GM12878 (cell line): ENCODE data around the gene TRPV6.

Source experiments
- BHLHE40 ChIP-seq, 2 experiments: fragments of 450-650 bp in 1 of 2; IDR thresholded peaks; 2 replicates each; pipeline ENCODE4 v1.6.1; 2011 to 2017; ENCODE audit warnings: low read depth in 2 of 2, borderline replicate concordance in 1 of 2, improper control_type of control experiment in 1 of 2, low read length in 1 of 2, mild to moderate bottlenecking in 1 of 2
- CBX3 ChIP-seq: fragments of 200-600 bp; sonication (generic); IDR thresholded peaks from 2 replicates; pipeline ENCODE4 v1.6.1; 2016; ENCODE audit warnings: low read depth, borderline replicate concordance
- EP300 ChIP-seq, 2 experiments: fragments of 150-350 bp in 1 of 2; IDR thresholded peaks; 2 replicates each; pipeline ENCODE4 v1.6.1; 2011 to 2012; ENCODE audit warnings: low read depth in 2 of 2, low read length in 2 of 2, borderline replicate concordance in 1 of 2, improper control_type of control experiment in 1 of 2, inconsistent platforms in 1 of 2; ENCODE audit not compliant: control insufficient read depth in 1 of 2
- EZH2 ChIP-seq: IDR thresholded peaks from 2 replicates; pipeline ENCODE4 v1.6.1; 2012; ENCODE audit warnings: low read depth, mild to moderate bottlenecking, control low read depth, inconsistent platforms, low read length, borderline replicate concordance; ENCODE audit not compliant: control insufficient read depth
- POLR2A ChIP-seq: IDR thresholded peaks from 2 replicates; pipeline ENCODE4 v1.6.1; 2011; ENCODE audit warnings: low read depth, mild to moderate bottlenecking, low read length
- POLR2AphosphoS5 ChIP-seq: IDR thresholded peaks from 2 replicates; pipeline ENCODE4 v1.6.1; 2011; ENCODE audit warnings: mild to moderate bottlenecking, low read length, inconsistent platforms
- SMC3 ChIP-seq: IDR thresholded peaks from 2 replicates; pipeline ENCODE4 v1.6.1; 2011; ENCODE audit warnings: low read length, improper control_type of control experiment, borderline replicate concordance
- SP1 ChIP-seq: IDR thresholded peaks from one replicate; pipeline ENCODE4 v1.6.1; 2011; ENCODE audit warnings: low read depth, low read length
- TAF1 ChIP-seq: IDR thresholded peaks from 2 replicates; pipeline ENCODE4 v1.6.1; 2011; ENCODE audit warnings: mild to moderate bottlenecking, low read depth, low read length, borderline replicate concordance
- TCF7 ChIP-seq: IDR thresholded peaks from 2 replicates; pipeline ENCODE4 v1.6.1; 2014; ENCODE audit warnings: antibody characterized with exemption, borderline replicate concordance
- YY1 ChIP-seq: IDR thresholded peaks from 2 replicates; pipeline ENCODE4 v1.6.1; 2011; ENCODE audit warnings: low read depth, mild to moderate bottlenecking, low read length
- TF ChIP-seq, protein P1 (sequence below): IDR thresholded peaks from 2 replicates; pipeline ENCODE4 v1.6.1; 2011; ENCODE audit warnings: mild to moderate bottlenecking, low read depth, low read length, moderate library complexity; ENCODE audit not compliant: insufficient replicate concordance
- TF ChIP-seq, protein P2 (sequence below): IDR thresholded peaks from 2 replicates; pipeline ENCODE4 v1.6.1; 2012; ENCODE audit warnings: low read depth, low read length, improper control_type of control experiment
- TF ChIP-seq, protein P3 (sequence below), 3 experiments: IDR thresholded peaks in 2 of 3; conservative IDR thresholded peaks in 1 of 3; 2 replicates each; pipeline ENCODE4 v1.5.1; 2011; ENCODE audit warnings: low read depth in 3 of 3, low read length in 3 of 3, mild to moderate bottlenecking in 3 of 3, control low read depth in 2 of 3, moderate library complexity in 2 of 3, inconsistent platforms in 1 of 3, mixed read lengths in 1 of 3; ENCODE audit not compliant: control insufficient read depth in 2 of 3, insufficient read depth in 1 of 3; ENCODE audit errors: extremely low read depth in 1 of 3

DNA sequence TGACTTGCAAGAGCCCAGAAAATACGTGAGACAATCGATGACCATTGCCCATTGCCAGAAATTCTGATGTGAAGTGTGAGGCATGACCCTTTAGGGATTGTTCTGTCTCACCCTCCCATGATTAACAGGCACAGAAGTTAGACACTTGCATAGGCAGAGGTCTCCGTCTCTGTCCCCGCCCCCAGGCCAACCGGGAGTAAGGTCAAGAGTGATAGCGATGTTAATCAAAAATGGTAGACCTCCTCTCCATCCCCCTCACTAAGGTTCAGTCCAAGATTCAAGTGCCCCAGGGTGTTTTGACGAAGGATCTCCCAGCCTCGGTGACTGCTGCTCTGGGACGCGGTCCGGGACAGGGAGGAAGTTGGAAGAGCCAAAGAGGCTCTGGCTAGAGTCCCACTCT, 22.7 kb upstream of the TRPV6 start:
- no peak for TF ChIP-seq EP300 (IDR thresholded peaks at IDR 0.05; ENCODE audit: borderline replicate concordance in 1 of 2, control insufficient read depth in 1 of 2, low read depth in 2 of 2, low read length in 2 of 2)
- no peak for TF ChIP-seq CBX3
- TF ChIP-seq SMC3, result no peak
- TF ChIP-seq EZH2, result no peak
- TF ChIP-seq TCF7, result no peak
- TF ChIP-seq, protein P1, sequence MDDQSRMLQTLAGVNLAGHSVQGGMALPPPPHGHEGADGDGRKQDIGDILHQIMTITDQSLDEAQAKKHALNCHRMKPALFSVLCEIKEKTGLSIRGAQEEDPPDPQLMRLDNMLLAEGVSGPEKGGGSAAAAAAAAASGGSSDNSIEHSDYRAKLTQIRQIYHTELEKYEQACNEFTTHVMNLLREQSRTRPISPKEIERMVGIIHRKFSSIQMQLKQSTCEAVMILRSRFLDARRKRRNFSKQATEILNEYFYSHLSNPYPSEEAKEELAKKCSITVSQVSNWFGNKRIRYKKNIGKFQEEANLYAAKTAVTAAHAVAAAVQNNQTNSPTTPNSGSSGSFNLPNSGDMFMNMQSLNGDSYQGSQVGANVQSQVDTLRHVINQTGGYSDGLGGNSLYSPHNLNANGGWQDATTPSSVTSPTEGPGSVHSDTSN, result no peak
- TF ChIP-seq YY1, result no peak
- TF ChIP-seq TAF1, result no peak
- no peak for TF ChIP-seq POLR2AphosphoS5
- no peak for TF ChIP-seq BHLHE40 (IDR thresholded peaks at IDR 0.05; ENCODE audit: borderline replicate concordance in 1 of 2, low read depth in 2 of 2, low read length in 1 of 2)
- TF ChIP-seq SP1, result no peak
- no peak for TF ChIP-seq POLR2A
- TF ChIP-seq, protein P2, sequence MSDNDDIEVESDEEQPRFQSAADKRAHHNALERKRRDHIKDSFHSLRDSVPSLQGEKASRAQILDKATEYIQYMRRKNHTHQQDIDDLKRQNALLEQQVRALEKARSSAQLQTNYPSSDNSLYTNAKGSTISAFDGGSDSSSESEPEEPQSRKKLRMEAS, result no peak
- TF ChIP-seq, protein P3, sequence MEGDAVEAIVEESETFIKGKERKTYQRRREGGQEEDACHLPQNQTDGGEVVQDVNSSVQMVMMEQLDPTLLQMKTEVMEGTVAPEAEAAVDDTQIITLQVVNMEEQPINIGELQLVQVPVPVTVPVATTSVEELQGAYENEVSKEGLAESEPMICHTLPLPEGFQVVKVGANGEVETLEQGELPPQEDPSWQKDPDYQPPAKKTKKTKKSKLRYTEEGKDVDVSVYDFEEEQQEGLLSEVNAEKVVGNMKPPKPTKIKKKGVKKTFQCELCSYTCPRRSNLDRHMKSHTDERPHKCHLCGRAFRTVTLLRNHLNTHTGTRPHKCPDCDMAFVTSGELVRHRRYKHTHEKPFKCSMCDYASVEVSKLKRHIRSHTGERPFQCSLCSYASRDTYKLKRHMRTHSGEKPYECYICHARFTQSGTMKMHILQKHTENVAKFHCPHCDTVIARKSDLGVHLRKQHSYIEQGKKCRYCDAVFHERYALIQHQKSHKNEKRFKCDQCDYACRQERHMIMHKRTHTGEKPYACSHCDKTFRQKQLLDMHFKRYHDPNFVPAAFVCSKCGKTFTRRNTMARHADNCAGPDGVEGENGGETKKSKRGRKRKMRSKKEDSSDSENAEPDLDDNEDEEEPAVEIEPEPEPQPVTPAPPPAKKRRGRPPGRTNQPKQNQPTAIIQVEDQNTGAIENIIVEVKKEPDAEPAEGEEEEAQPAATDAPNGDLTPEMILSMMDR (IDR thresholded peaks at IDR 0.05 in 2 of 3, conservative IDR thresholded peaks at IDR 0.05 in 1 of 3; ENCODE audit: control insufficient read depth in 2 of 3, extremely low read depth in 1 of 3, insufficient read depth in 1 of 3, low read depth in 3 of 3, low read length in 3 of 3), result no peak
